HG03432 (cell line): ENCODE data around the gene IDUA.
"Not testable (repeated sequence)": the region's sequence is repeated elsewhere in the genome, so short reads cannot be mapped to it uniquely, and the experiment has no call there.

ENCODE experiments used
- ATAC-seq: cut with Tn5 transposase; IDR thresholded peaks from one replicate; pipeline ENCODE4 v1.9.1; 2021; ENCODE audit warnings: mild to moderate bottlenecking, moderate library complexity; ENCODE audit not compliant: unreplicated experiment

IDUA gene

DNA sequence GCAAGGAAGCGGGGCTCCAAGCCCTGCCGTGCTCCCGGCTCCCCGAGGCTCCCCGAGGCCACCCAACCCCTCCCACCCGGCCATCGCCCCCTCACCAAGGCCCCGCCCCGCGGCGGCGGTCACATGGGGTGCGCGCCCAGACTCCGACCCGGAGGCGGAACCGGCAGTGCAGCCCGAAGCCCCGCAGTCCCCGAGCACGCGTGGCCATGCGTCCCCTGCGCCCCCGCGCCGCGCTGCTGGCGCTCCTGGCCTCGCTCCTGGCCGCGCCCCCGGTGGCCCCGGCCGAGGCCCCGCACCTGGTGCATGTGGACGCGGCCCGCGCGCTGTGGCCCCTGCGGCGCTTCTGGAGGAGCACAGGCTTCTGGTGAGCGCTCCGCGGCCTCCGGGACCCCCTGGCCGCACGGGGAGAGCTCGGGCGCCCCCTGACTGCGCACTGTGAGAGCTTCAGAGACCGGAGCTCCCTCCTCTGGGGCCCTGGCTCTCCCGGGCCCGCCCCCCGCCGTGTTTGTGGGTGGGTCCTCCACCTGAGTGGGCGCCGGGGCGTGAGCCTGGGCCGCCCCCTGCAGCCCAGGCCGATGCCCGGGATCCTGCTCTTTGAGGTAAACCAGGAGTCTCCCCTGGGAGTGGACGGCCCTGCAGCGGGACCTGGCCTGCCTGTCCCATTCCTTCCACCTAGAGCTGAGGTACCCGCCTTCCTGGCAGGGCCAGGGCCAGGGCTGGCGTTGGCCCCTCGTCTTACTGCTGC, at the start of gene IDUA:
TSS of gene IDUA (plus strand) at position 166 of the 745 bp plus-strand sequence. CDS start at position 207, 41 bp downstream.
- peak; percentile 78 for ATAC-seq

- ATAC-seq: not testable (repeated sequence)
Measured at GRCh38 chr4:939508-939907, 47.3 kb upstream of the IDUA start.

GRCh38 chr4:945274-946102, 41.4 kb upstream of the IDUA start:
- ATAC-seq: no peak

DNA sequence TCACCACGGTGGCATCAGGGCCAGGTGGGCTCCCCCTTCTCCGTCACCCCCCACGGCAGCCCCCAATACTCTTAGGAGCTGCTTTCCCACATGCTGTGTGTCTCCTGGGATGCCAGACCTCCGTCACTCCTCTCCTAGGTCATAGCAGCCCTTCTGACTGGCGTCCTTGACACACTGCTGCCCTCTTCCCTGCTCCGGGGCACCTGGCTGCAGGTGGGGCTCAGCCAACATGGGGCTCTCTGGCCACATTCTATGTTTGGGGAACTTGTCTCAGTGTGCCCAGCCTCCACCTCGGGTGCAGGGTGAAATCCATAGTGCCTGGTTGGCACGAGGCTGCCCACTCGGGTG, 40.8 kb upstream of the IDUA start:
- ATAC-seq: no peak

DNA sequence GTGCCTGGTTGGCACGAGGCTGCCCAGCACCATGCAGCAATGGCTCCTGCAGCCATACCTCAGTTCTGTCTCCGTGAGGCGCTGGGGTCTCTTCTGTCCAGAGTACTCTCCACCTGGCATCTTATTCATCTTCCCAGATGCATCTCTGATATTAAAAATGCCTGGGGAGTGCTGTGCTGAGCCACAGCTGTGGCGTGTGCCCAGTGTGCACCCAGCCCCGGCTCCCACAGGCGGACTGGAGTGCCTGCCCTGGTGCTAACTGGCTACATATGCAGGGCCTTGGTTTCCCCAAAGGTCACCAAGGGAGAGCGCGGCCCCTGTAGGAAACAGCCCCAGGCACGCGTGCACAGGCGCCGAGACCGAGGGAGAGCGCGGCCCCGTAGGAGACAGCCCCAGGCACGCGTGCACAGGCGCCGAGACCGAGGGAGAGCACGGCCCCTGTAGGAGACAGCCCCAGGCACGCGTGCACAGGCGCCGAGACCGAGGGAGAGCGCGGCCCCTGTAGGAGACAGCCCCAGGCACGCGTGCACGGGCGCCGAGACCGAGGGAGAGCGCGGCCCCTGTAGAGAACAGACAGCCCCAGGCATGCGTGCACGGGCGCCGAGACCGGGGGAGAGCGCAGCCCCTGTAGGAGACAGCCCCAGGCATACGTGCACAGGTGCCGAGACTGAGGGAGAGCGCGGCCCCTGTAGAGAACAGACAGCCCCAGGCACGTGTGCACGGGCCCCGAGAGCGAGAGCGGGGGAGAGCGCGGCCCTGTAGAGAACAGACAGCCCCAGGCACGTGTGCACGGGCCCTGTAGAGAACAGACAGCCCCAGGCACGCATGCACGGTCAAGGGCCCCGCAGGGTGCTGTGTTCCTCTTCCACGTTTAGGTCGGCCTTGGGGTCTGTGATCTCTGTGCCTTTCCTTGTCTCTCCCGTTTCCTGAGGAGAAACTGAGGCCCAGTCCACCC, 40.0 kb upstream of the IDUA start:
- no peak for ATAC-seq

GRCh38 chr4:947491-947971, 39.3 kb upstream of the IDUA start:
- no peak for ATAC-seq

DNA sequence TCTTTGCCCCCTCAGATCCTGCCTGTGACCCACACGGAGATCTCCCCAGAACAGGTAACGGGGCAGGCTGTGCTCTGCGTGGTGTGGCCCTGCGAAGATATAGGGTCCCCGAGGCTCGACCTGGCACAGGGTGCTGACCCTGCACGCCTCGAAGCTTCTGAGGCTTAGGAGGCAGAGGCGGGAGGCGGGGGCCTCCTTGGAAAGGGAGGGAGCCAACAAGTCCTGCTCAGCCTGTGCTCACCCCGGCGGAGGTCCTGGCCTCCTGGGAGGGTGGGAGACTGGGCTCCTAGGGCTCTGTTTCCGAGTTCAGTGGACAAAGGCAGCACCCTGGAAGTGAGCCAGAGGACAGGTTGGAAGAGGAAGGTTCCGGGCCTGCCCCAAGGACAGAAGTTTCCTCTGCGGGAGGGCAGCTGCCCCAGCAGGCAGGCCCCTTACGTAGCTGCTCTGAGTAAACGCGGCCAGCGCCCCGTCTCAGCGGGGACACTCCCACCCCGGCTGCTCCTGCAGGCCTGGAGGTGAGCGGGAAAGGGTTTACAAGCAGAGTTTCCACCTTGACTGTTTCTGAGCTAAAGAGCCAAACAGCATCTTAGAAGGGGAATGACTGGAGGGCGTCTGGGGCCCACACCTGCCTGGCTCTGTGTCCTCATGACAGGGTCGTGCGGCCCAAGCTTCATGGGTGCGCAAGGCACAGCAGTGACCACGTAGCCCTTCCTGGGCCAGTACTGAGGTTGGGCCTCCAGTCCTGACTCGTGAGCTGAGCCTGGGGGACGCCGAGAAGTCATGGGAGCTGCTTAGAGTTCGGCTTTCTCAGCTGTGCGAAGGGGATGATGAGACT, 38.5 kb upstream of the IDUA start:
- ATAC-seq: no peak

- ATAC-seq: no peak
Measured at GRCh38 chr4:948936-949300, 37.9 kb upstream of the IDUA start.

DNA sequence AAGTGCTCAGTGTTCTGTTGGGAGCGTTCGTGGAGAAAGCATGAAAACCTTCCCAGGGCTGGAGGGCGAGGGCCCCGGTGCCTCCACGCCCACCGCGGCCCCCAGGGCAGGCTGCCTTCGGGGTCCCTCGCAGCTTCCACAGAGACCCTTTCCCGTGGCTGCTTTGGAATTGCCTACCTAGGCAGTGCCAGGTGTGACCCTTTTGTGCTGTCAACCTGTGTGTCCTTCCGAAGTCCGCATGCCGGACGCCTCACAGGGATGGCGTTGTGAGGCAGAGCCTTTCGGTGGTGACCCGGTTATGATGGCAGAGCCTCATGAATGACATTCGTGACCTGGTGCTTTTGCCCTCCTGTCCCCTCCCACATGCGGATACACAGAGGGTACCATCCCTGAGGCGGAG, 37.2 kb upstream of the IDUA start:
- ATAC-seq: no peak

- no peak for ATAC-seq
Measured at GRCh38 chr4:950136-951020, 36.5 kb upstream of the IDUA start.

DNA sequence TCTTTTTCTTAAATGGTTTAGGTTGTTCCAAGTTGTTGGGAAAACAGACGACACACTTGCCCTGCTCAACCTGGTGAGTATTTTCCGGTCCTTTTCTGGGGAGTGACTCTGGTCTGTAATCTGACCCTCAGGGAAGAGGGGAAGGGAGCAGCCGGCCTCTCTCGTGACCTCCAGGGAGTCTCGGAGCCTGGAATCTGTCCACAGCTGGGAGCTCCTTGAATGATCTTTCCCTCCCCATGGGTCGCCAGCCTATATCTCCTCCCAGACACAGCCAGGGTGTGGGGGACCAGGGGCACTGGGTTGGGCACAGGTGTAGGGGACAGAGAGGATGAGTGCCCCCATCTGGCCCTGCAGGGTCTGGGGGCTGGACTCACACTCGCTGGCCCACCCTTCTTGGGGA, 35.7 kb upstream of the IDUA start:
- no peak for ATAC-seq

GRCh38 chr4:951594-952468, 35.0 kb upstream of the IDUA start:
- no peak for ATAC-seq

DNA sequence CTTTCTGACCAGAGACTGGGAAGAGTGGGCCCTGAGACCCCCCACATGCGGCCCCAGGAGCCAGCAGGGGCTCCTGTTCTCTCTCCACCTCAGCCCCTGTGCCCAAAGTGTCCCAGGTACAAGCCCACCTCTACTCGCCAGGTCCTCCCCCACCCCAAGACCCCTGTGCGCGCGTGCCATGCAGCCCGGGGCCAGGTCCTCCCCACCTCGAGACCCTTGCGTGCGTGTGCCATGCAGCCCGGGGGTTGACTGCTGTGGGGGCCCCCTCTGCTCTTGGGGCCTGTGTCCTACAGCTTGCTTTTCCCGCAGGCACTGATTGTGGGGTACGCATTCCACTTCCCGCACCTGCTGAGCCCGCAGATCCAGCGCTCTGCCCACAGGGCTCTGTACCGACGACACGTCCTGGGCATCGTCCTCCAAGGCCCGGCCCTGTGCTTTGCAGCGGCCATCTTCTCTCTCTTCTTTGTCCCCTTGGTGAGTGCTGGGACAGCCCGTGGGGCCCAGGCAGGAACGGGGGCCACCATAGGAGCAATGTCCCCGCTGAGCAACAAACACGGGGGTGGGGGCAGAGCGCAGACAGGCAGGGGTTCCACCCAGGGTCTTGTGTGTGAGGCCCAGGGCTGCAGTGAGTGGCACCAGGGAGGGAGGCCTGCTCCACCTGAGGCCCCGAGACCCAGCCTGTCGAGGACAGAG, 33.8 kb upstream of the IDUA start:
- no peak for ATAC-seq

DNA sequence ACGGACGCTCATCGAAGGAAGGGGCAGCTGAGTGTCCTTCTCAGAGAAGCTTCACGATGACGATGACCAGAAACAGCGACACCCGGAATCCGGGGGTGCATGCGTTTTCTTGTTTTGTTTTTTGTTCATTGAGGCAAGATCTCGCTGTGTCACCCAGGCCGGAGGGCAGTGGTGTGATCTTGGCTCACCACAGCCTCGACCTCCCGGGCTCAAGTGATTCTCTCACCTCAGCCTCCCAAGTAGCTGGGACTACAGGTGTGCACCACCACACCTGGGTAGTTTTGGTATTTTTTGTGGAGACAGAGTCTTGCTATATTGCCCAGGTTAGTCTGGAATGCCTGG, 33.3 kb upstream of the IDUA start:
- ATAC-seq: no peak

GRCh38 chr4:954211-955020, 32.4 kb upstream of the IDUA start:
- no peak for ATAC-seq

GRCh38 chr4:955161-955921, 31.5 kb upstream of the IDUA start:
- no peak for ATAC-seq
